C4-2B (cell line): ENCODE results near the gene COMMD7.
A peak's percentile ranks its signal among the peaks of the same experiment; 100 is the strongest.
"Not testable (repeated sequence)": the region's sequence is repeated elsewhere in the genome, so short reads cannot be mapped to it uniquely, and the experiment has no call there.

Experiments used
- H3K27ac ChIP-seq: fragments of 450-650 bp; 2 replicates; pipeline ENCODE4 v1.5.1; 2017
- ZFX ChIP-seq: fragments of 450-650 bp; IDR thresholded peaks from 2 replicates; pipeline ENCODE4 v1.6.1; 2017
- TF ChIP-seq, protein P1 (sequence below): fragments of 450-650 bp; conservative IDR thresholded peaks from 2 replicates; pipeline ENCODE4 v1.5.1; 2017; ENCODE audit warnings: mild to moderate bottlenecking

Gene COMMD7

DNA sequence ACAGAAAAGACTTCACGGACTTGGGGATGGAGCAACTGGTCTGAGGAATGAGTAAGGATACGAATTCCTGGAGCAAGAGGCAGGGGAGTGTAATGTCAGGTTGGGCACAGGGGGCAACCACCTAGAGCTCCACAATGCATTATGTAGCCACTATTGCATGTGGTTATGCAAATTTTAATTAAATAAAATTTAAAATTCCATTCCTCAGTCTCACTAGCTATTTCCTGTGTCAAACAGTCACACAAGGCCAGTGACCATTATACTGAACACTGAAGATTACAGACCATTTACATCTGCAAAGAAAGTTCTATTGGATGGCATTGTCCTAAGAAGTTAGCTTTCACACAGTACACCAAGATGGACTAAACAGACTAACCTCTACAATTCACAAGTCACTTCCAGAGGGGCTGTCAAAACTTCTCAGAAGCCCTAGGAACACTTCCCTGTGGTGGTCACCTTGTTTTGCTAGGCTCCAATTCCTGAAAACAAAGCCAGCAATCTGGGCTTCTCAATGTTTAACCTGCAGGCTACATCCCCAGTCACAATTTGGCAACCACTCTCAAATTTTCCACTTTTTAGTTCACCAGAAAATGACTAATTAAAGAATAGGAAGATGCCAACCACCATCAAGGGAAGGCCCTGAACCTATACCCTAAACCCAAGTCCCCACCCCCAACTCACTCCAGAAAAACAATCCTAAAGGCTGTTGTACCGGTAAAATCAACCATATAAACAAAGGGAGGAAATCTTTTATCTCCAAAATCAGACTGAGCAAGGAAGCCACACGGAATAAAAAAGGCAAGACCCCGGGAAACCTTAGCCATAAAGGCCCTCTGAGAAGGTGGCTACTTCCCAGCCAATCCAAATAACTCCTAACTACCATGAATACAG lies 35.3 kb downstream of the COMMD7 start:
- TF ChIP-seq ZFX: no peak
- TF ChIP-seq, protein P1, sequence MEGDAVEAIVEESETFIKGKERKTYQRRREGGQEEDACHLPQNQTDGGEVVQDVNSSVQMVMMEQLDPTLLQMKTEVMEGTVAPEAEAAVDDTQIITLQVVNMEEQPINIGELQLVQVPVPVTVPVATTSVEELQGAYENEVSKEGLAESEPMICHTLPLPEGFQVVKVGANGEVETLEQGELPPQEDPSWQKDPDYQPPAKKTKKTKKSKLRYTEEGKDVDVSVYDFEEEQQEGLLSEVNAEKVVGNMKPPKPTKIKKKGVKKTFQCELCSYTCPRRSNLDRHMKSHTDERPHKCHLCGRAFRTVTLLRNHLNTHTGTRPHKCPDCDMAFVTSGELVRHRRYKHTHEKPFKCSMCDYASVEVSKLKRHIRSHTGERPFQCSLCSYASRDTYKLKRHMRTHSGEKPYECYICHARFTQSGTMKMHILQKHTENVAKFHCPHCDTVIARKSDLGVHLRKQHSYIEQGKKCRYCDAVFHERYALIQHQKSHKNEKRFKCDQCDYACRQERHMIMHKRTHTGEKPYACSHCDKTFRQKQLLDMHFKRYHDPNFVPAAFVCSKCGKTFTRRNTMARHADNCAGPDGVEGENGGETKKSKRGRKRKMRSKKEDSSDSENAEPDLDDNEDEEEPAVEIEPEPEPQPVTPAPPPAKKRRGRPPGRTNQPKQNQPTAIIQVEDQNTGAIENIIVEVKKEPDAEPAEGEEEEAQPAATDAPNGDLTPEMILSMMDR: no peak
- no peak overlapping the region for H3K27ac ChIP-seq

DNA sequence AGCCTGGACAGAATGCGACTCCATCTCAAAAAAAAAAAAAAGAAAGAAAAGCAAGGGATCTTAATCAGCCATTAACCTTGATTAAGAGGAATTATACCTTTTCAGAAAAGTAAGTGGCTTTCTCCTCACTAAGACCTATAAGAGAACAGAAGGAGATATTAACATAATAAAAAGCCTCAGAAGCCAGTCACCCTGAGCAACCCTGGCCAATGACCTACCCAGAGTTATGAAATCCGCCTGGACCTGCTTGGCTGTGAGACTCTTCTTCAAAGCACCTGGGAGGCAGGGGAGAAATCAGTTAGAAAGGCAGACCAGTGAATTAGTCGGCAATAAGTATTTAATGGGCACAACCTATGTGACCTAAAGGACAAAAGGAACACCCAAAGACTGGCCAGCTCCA lies 36.8 kb downstream of the COMMD7 start:
- TF ChIP-seq, protein P1: no peak
- TF ChIP-seq ZFX: no peak

DNA sequence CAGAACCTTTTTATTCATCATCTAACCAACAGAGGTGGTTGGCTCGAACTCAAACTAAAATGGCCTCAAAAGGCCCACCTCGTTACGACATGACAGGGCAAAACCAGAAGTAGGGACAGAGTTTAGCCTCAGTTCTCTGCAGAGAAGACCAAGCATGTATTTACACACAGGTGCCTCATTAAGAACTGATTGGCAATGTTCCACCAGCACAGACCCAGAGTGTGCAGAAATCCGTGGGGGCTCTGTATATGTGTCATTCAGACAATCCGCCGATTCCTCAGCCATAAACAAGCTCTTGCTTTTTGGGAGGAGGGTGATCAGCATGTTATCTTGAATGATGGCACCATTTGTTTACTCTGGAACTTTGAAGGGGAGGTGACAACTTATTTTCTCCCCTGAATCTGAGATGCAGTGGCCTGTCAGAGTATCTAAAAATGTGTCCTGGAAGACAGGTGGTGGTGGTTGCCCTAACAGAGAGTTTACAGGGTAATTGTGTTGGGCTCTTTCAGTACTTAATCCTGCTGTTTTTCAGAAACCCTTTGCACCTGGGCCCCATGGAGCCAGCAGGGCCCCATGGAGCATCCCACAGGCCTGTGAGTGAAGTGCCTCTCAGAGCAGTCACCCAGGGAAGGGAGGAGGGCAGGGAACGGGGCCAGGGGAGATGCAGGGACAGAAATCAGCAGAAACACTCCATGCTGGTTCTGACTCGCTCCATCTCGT lies 40.4 kb downstream of the COMMD7 start:
- TF ChIP-seq ZFX: no peak
- TF ChIP-seq, protein P1: no peak
- H3K27ac ChIP-seq: no peak overlapping the region

More for the DNA sequence above, 36.8 kb downstream of the COMMD7 start:
- H3K27ac ChIP-seq: no peak overlapping the region

DNA sequence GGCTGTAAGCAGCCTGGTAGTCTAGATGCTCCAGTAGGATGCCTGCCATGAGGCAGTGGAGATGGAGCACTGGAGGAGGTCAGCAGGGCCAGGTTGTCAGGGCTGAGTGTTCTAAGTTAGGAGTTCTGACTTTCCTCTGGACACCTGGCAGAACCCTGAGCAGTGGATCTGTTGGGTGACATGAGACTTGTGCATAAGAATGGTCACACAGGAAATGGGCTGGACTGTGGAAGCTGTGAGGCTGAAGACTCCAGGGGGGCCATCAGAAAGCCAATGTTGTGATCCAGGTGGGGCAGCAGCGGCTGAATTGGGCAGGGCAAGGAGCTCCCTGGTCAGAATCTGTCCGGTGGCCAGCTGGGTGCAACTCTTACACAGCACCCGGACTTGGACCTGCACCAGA lies 45.7 kb downstream of the COMMD7 start:
- TF ChIP-seq, protein P1: no peak
- no peak for TF ChIP-seq ZFX
- H3K27ac ChIP-seq: no peak overlapping the region

DNA sequence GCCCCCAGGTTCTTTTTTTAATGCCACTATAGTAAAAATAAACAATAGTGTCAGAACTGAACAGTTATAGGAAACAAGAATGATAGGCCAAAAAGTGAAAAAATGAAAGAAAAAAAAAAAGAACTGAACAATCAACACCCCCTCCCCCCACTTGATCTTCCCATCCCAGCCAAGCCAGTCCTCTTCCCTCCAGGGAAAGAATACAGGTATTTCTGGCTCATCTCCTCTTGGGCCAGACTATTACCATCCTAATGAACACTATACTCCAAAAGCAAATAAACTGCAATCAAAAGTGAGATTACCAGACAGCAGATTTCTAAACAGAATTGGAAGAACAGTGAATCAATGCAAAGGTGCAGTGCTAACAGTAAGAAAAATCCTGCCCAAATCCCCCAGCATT lies 48.2 kb downstream of the COMMD7 start:
- TF ChIP-seq, protein P1: no peak
- no peak for TF ChIP-seq ZFX
- H3K27ac ChIP-seq: peak overlapping the region; percentile 5; the same call in 1 of the 2 replicates

DNA sequence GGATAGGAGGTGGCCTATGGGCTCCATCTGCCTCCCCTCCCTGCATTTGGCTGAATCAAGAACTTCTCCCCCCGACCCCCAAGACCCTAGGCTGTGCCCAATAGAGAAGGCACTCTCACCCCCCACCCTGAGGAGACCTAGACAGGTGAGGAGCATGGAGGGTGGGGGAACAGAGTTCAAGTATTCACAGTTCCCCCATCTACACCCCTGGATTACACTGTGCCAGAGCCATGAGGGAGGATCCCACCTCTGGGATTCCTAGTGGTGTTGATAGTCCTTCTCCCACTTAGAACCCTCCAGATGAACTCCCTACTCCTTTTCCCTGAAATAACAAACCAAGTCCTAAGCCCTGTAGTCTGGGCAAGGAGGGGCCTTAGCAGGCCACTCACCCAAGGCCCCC lies 54.3 kb downstream of the COMMD7 start:
- H3K27ac ChIP-seq: not testable (repeated sequence)

DNA sequence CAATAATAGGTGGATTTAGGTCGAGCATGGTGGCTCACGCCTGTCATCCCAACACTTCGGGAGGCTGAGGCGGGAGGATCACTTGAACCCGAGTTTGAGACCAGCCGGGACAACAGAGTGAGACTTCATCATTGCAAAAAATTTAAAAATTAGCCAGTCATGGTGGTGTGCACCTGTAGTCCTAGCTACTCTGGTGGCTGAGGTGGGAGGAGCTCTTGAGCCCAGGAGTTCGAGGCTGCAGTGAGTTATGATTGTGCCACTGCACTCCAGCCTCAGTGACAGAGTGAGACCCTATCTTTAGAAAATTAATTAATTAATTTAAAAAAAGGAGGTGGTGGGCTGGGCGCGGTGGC lies 56.1 kb downstream of the COMMD7 start:
- no peak overlapping the region for H3K27ac ChIP-seq
- TF ChIP-seq ZFX: no peak

DNA sequence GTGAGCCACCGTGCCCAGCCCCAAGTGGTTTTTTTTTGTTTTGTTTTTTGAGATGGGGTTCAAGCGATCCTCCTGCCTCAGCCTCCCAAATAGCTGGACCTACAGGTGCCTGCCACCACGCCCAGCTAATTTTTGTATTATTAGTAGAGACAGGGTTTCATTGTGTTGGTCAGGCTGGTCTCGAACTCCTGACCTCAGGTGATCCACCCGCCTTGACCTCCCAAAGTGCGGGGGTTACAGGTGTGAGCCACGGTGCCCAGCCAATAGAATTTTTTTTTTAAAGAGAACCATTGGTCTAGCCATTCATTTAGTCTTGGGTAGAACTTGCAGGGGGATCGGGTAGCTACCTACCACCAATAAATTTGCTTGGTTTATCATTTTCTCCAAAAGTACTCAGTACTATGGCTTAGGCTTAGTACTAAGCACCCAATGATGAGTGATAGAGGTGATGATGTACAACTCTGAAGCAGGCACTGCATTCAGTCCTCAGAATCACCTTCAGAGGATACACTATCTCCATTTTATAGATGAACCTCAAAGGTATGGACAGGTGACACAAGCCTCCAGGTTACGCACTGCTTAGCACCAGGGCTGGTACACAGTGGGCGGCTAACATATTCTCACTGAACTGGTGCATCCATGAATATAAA lies 56.6 kb downstream of the COMMD7 start:
- no peak for TF ChIP-seq ZFX
- TF ChIP-seq, protein P1: no peak
- H3K27ac ChIP-seq: no peak overlapping the region
